Right cardiac atrium (tissue), 5 donors: ENCODE measurements around the gene FOXK1. TPM values are rescaled to one million over a fixed set of nuclear protein-coding genes. Genes with fewer than 3 reads are reported as not detected.

ENCODE experiments used
- ATAC-seq, 2 donors: fragments of 200-7000 bp; cut with Tn5 transposase; one replicate each; pipeline versions ENCODE4 v1.8.0 to v1.9.1; 2020; ENCODE audit warnings: moderate library complexity in 2 of 2, mild to moderate bottlenecking in 1 of 2
- DNase-seq, 3 donors: peaks; one replicate each; pipeline ENCODE4 v3.0.0-alpha.2; 2020
- H3K27ac ChIP-seq: one replicate; pipeline ENCODE4 v1.5.1; 2013; ENCODE audit warnings: mild to moderate bottlenecking, low read length, control low read depth, moderate library complexity
- H3K27me3 ChIP-seq: one replicate; pipeline ENCODE4 v1.6.1; 2013; ENCODE audit not compliant: control insufficient read depth, insufficient read depth
- H3K4me1 ChIP-seq: one replicate; pipeline ENCODE4 v1.6.1; 2013; ENCODE audit warnings: low read length; ENCODE audit not compliant: control insufficient read depth, insufficient read depth
- H3K4me3 ChIP-seq: one replicate; pipeline ENCODE4 v1.5.1; 2013; ENCODE audit warnings: low read length, control low read depth
- H3K9me3 ChIP-seq: one replicate; pipeline ENCODE4 v1.6.1; 2013; ENCODE audit warnings: low read length; ENCODE audit not compliant: control insufficient read depth
- WGBS: extraction: QIAGEN DNeasy Blood & Tissue Kit; methylation state at CpG from one replicate; pipeline ENCODE4 v1.1.7; 2013; 5-methylcytosine and 5-hydroxymethylcytosine counted together
- intact Hi-C, 4 donors: fragments of 100-400 bp; cut with DNase I; formaldehyde crosslinking; loops; one replicate each; pipeline versions ENCODE4 v1.11.0 to v1.14.0; 2022 to 2023
- polyA plus RNA-seq: library from polyadenylated mRNA; stranded (reverse); fragments of 200-250 nt; gene quantifications from one replicate; pipeline ENCODE4 v1.2.3, GENCODE V29; 2013
- total RNA-seq, 4 donors: library from RNA; stranded (reverse); fragmentation: NEBNext Ultra II Directional; extraction: Animal tissue kit (Norgen Biotek cat#: 25700); gene quantifications; one replicate each; pipeline ENCODE4 v1.2.1, GENCODE V29; 2021
- donor health status: healthy with polysubstance abuse.
- donor health status: DM: no; HTN: yes; CAD: no.
- donor health status: DM: no; HTN: no; CAD: no.
- donor health status: DM: no; HTN: yes; CAD: no; lungs with severe emphysema.
- donor health status: DM: yes; HTN: yes; CAD: no.

Gene FOXK1
- total and polyA plus RNA-seq, 5 donors: 10.9 to 22.4 (median 18.1) TPM

- intact Hi-C loops: no loop called here
Observed at GRCh38 chr7:4699841-4700240, 17.7 kb downstream of the FOXK1 start.

DNA sequence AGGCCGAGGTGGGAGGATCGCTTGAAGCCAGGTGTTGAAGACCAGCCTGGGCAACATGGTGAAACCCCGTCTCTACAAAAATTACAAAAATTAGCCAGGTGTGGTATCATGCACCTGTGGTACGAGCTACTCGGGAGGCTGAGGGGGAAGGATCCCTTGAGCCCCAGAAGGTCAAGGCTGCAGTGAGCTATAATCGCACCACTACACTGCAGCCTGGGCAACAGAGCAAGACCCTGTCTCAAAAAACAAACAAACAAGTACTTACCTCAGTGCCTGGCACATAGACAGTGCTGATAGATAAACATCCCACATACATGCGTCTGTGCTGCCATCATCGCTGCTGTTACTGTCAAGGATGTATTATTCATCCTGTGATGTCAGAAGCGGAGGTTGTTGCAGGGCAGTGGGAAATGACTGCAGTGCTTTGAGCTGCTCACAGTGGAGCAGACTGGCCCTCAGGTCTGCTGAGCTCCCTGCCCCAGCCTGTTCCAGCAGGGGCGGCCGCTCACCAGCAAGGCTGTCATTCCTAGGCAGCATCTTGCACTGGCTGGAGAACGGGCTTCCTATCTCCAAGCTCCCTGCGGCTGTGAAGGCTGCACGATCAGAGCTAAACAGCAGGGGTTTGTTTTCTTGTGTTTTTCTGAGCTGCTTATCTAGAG, 18.6 kb downstream of the FOXK1 start:
- WGBS: 67% methylated on average over 14 of the region's 14 CpGs
- H3K4me1 ChIP-seq: peaks cover 18% of the 10 kb centered on the region
- ATAC-seq (peak; percentile 35 to 69), DNase-seq (peak in 2 of 3 donors; percentile 24 to 55)
- H3K27me3 ChIP-seq: no peaks in the 10 kb centered on the region
- intact Hi-C loops: no loop called here
- H3K4me3 ChIP-seq: no peak overlapping the region
- no peak overlapping the region for H3K27ac ChIP-seq
- no peaks in the 10 kb centered on the region for H3K9me3 ChIP-seq

More at GRCh38 chr7:4699841-4700240, 17.7 kb downstream of the FOXK1 start:
- no peak for ATAC-seq
- Histone ChIP-seq H3K4me1 (peaks cover 17% of the 10 kb centered on the region), H3K27ac (no peak overlapping the region), H3K4me3 (no peak overlapping the region), H3K27me3 (no peaks in the 10 kb centered on the region), H3K9me3 (no peaks in the 10 kb centered on the region)
- WGBS: 73% methylated on average over 10 of the region's 10 CpGs
- DNase-seq: peak in 1 of 3 donors; percentile 40

GRCh38 chr7:4702961-4703512, 20.9 kb downstream of the FOXK1 start:
- peak; percentile 64 to 66 for ATAC-seq
- intact Hi-C loops: no loop called here
- H3K4me1 ChIP-seq: peaks cover 24% of the 10 kb centered on the region
- peak; percentile 63 to 77 (median 73) for DNase-seq
- no peak overlapping the region for H3K27ac ChIP-seq
- H3K4me3 ChIP-seq: no peak overlapping the region
- no peaks in the 10 kb centered on the region for H3K9me3 ChIP-seq
- H3K27me3 ChIP-seq: no peaks in the 10 kb centered on the region
- WGBS: 52% methylated on average over 20 of the region's 20 CpGs

GRCh38 chr7:4703532-4703931, 21.4 kb downstream of the FOXK1 start:
- no peak for DNase-seq
- Histone ChIP-seq H3K27ac (no peak overlapping the region), H3K27me3 (no peaks in the 10 kb centered on the region), H3K4me1 (peaks cover 24% of the 10 kb centered on the region), H3K9me3 (no peaks in the 10 kb centered on the region), H3K4me3 (no peak overlapping the region)
- no peak for ATAC-seq
- intact Hi-C loops: no loop called here
- WGBS: 90% methylated on average over 9 of the region's 9 CpGs

DNA sequence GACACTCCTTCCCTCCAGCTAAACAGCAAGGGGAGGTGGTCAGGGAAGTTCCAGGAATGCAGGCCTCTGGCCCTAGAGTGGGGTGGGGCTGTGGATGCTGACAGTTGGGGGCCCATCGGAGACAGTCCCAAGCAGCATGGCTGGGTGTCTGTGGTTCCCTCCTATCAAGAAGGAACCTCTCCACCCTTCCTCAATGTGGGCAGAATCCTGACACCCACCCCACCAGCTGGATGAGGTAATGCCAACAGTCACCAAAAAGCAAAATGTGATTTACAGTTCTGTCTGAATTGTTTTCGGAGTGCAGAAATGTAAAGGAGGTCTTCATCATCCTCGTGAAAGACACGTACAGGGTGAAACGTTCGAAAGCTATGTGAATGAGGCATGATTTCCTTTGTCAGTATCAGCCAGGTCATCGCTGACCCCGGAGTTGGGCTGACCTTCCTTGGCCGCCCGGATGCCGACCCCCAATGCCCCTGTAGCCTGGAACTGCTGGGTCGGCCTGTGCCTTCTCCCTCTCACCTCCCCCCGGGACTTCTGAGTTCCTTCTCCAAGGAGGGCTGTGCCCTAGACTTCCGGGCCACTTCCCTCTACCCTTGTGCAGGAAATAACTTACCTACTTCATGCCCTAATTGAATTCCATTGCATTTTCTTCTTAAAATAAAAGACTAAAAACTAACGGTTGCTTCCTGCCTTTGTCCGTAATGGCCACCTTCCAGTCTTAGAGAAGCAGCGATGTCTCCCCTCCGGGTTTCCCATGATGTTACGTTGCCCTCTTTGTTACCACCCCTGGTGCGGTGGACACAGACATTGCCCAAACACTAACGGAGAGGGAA, 24.5 kb downstream of the FOXK1 start:
- peaks cover 16% of the 10 kb centered on the region for H3K4me1 ChIP-seq
- WGBS: 55% methylated on average over 21 of the region's 21 CpGs
- intact Hi-C loops: no loop called here
- peak overlapping the region; percentile 53 for H3K27ac ChIP-seq
- H3K9me3 ChIP-seq: no peaks in the 10 kb centered on the region
- no peaks in the 10 kb centered on the region for H3K27me3 ChIP-seq
- H3K4me3 ChIP-seq: no peak overlapping the region
- peak; percentile 7 to 43 for ATAC-seq
- DNase-seq: peak in 1 of 3 donors; percentile 45

- Histone ChIP-seq H3K27ac (peak overlapping the region; percentile 14), H3K4me3 (no peak overlapping the region), H3K27me3 (no peaks in the 10 kb centered on the region), H3K4me1 (peaks cover 16% of the 10 kb centered on the region), H3K9me3 (no peaks in the 10 kb centered on the region)
- intact Hi-C loops: no loop called here
- ATAC-seq (peak in 1 of 2 donors; percentile 9), DNase-seq (peak in 1 of 3 donors; percentile 40)
- WGBS: 71% methylated on average over 22 of the region's 22 CpGs
Observed at GRCh38 chr7:4707217-4707741, 25.2 kb downstream of the FOXK1 start.

- Histone ChIP-seq H3K27me3 (no peaks in the 10 kb centered on the region), H3K4me3 (no peak overlapping the region), H3K4me1 (peaks cover 15% of the 10 kb centered on the region), H3K27ac (no peak overlapping the region), H3K9me3 (no peaks in the 10 kb centered on the region)
- WGBS: 81% methylated on average over 12 of the region's 12 CpGs
- intact Hi-C loops: no loop called here
- ATAC-seq: no peak
- DNase-seq: peak in 1 of 3 donors; percentile 16
Observed at GRCh38 chr7:4707980-4708411, 25.9 kb downstream of the FOXK1 start.

DNA sequence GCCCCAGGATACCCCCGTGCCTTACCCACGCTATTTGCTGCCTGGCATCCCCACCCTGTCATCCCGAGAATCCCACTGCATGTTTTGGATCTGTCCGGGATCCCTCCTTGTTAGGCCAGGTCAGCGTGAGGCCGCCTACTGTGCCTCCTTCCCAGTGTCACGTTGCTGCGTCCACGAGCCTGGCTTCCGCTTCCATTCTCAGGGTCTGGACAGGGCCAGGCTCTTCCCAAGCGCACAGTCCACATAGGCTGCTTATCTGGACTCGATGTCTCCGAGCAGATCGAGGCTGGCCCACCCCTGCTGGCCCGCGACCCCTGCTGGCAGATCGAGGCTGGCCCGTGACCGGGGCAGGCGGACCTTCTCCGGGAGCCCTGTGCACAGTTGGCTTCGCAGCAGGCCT, 27.1 kb downstream of the FOXK1 start:
- Histone ChIP-seq H3K27ac (no peak overlapping the region), H3K9me3 (no peaks in the 10 kb centered on the region), H3K27me3 (no peaks in the 10 kb centered on the region), H3K4me3 (no peak overlapping the region), H3K4me1 (peaks cover 9% of the 10 kb centered on the region)
- ATAC-seq (no peak), DNase-seq (peak in 2 of 3 donors; percentile 35 to 55)
- intact Hi-C loops: no loop called here
- WGBS: 84% methylated on average over 22 of the region's 22 CpGs

GRCh38 chr7:4711093-4711492, 29.0 kb downstream of the FOXK1 start:
- ATAC-seq (no peak), DNase-seq (peak in 1 of 3 donors; percentile 43)
- intact Hi-C loops: no loop called here
- no peak overlapping the region for H3K27ac ChIP-seq
- H3K9me3 ChIP-seq: no peaks in the 10 kb centered on the region
- no peaks in the 10 kb centered on the region for H3K27me3 ChIP-seq
- H3K4me1 ChIP-seq: peaks cover 6% of the 10 kb centered on the region
- no peak overlapping the region for H3K4me3 ChIP-seq
- 90% methylated on average over 10 of the region's 10 CpGs for WGBS

GRCh38 chr7:4711634-4712033, 29.5 kb downstream of the FOXK1 start:
- WGBS: 94% methylated on average over 18 of the region's 18 CpGs
- no peak overlapping the region for H3K27ac ChIP-seq
- no peaks in the 10 kb centered on the region for H3K9me3 ChIP-seq
- intact Hi-C loops: no loop called here
- no peaks in the 10 kb centered on the region for H3K27me3 ChIP-seq
- DNase-seq (peak in 2 of 3 donors; percentile 38 to 46), ATAC-seq (no peak)
- peaks cover 2% of the 10 kb centered on the region for H3K4me1 ChIP-seq
- H3K4me3 ChIP-seq: no peak overlapping the region
